Osteocyte (in vitro differentiated cells): ENCODE results near the gene SLC35F3. TPM values are rescaled to one million over a fixed set of nuclear protein-coding genes. Genes with fewer than 3 reads are reported as not detected.
"Not testable (repeated sequence)": the region's sequence is repeated elsewhere in the genome, so short reads cannot be mapped to it uniquely, and the experiment has no call there.

Experiments used
- DNase-seq: peaks from one replicate; pipeline ENCODE4 v3.0.0; 2021; ENCODE audit warnings: mixed read lengths; ENCODE audit not compliant: unreplicated experiment; ENCODE audit errors: extremely low spot score
- H3K27ac Mint-ChIP-seq: one replicate; pipeline ENCODE4 v1.8.0; 2021; ENCODE audit warnings: mild to moderate bottlenecking, mixed read lengths; ENCODE audit not compliant: unreplicated experiment
- H3K27me3 Mint-ChIP-seq: one replicate; pipeline ENCODE4 v1.8.0; 2021; ENCODE audit warnings: mixed read lengths; ENCODE audit not compliant: unreplicated experiment
- H3K36me3 Mint-ChIP-seq: one replicate; pipeline ENCODE4 v1.8.0; 2021; ENCODE audit warnings: mixed read lengths; ENCODE audit not compliant: unreplicated experiment
- H3K4me1 Mint-ChIP-seq: one replicate; pipeline ENCODE4 v1.8.0; 2021; ENCODE audit warnings: mixed read lengths; ENCODE audit not compliant: unreplicated experiment
- H3K4me3 Mint-ChIP-seq: one replicate; pipeline ENCODE4 v1.8.0; 2021; ENCODE audit warnings: mild to moderate bottlenecking, moderate library complexity, mixed read lengths; ENCODE audit not compliant: unreplicated experiment
- H3K9me3 Mint-ChIP-seq: one replicate; pipeline ENCODE4 v1.8.0; 2021; ENCODE audit warnings: mixed read lengths; ENCODE audit not compliant: unreplicated experiment
- CTCF ChIP-seq: fragments of 200-600 bp; sonication (generic); IDR thresholded peaks from 2 replicates; pipeline ENCODE4 v1.5.0; 2021; ENCODE audit warnings: antibody characterized with exemption, mild to moderate bottlenecking, moderate library complexity
- total RNA-seq: library from RNA; stranded (reverse); gene quantifications from 2 replicates; pipeline ENCODE4 v1.2.1, GENCODE V29; 2021

Gene SLC35F3
- total RNA-seq, 1 donor from 2014 or later: not detected

- Mint-ChIP-seq H3K27me3 (peaks cover 4% of the 10 kb centered on the region), H3K4me1 (no peaks in the 10 kb centered on the region), H3K36me3 (no peaks in the 10 kb centered on the region), H3K9me3 (peaks cover 9% of the 10 kb centered on the region), H3K4me3 (no peak overlapping the region), H3K27ac (no peak overlapping the region)
- no peak for TF ChIP-seq CTCF
- DNase-seq: no peak
Measured at GRCh38 chr1:234150892-234151291, 246.4 kb downstream of the SLC35F3 start.

GRCh38 chr1:234152344-234152743 lies 247.9 kb downstream of the SLC35F3 start:
- H3K36me3 Mint-ChIP-seq, DNase-seq, H3K4me1 Mint-ChIP-seq, H3K27me3 Mint-ChIP-seq, H3K4me3 Mint-ChIP-seq, H3K27ac Mint-ChIP-seq, H3K9me3 Mint-ChIP-seq: not testable (repeated sequence)

- Mint-ChIP-seq H3K36me3 (no peaks in the 10 kb centered on the region), H3K4me3 (no peak overlapping the region), H3K9me3 (no peaks in the 10 kb centered on the region), H3K27me3 (peaks cover 4% of the 10 kb centered on the region), H3K4me1 (no peaks in the 10 kb centered on the region), H3K27ac (no peak overlapping the region)
- DNase-seq: no peak
- peak; percentile 65 for TF ChIP-seq CTCF
Measured at GRCh38 chr1:234154320-234155251, 250.1 kb downstream of the SLC35F3 start.

GRCh38 chr1:234162661-234163060 lies 258.2 kb downstream of the SLC35F3 start:
- Mint-ChIP-seq H3K4me3 (no peak overlapping the region), H3K9me3 (no peaks in the 10 kb centered on the region), H3K4me1 (no peaks in the 10 kb centered on the region), H3K27ac (no peak overlapping the region), H3K27me3 (no peaks in the 10 kb centered on the region), H3K36me3 (no peaks in the 10 kb centered on the region)
- no peak for TF ChIP-seq CTCF
- DNase-seq: no peak

- no peak overlapping the region for H3K27ac Mint-ChIP-seq
- no peak overlapping the region for H3K4me3 Mint-ChIP-seq
- H3K36me3 Mint-ChIP-seq: no peaks in the 10 kb centered on the region
- H3K4me1 Mint-ChIP-seq: no peaks in the 10 kb centered on the region
- H3K27me3 Mint-ChIP-seq: no peaks in the 10 kb centered on the region
- TF ChIP-seq CTCF: no peak
- DNase-seq: no peak
- H3K9me3 Mint-ChIP-seq: no peaks in the 10 kb centered on the region
Measured at GRCh38 chr1:234163267-234163919, 258.9 kb downstream of the SLC35F3 start.
